NCI-H69 (cell line): ENCODE data around the gene BUD23.
"Not testable (repeated sequence)": the region's sequence is repeated elsewhere in the genome, so short reads cannot be mapped to it uniquely, and the experiment has no call there.

Source experiments
- DNase-seq: peaks from one replicate; lab custom pipeline; 2025; lab: John Stamatoyannopoulos, UW

The BUD23 gene

DNA sequence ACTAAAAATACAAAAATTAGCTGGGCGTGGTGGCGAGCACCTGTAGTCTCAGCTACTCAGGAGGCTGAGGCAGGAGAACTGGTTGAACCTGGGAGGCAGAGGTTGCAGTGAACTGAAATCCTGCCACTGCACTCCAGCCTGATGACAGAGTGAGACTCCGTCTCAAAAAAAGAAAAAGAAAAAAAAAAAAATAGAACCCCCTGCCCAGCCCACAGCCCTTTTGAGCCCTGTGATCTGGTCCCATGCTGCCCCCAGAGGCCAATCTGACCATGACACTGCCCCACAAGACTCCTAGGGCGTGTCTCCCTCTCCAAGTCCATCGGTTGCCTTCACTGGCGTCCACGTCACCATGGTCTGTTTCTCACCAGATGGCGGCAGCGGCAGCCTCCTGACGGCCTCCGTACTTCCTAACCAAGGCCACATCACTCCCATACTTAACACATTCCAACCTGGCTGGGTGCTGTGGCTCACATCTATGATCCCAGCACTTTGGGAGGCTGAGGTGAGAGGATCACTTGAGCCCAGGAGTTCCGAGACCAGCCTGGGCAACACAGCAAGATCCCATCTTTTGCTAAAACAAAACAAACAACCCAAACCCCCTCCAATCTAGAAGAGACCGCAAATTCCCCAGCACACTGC lies 18.1 kb downstream of the BUD23 start:
- peak; percentile 53 for DNase-seq

DNA sequence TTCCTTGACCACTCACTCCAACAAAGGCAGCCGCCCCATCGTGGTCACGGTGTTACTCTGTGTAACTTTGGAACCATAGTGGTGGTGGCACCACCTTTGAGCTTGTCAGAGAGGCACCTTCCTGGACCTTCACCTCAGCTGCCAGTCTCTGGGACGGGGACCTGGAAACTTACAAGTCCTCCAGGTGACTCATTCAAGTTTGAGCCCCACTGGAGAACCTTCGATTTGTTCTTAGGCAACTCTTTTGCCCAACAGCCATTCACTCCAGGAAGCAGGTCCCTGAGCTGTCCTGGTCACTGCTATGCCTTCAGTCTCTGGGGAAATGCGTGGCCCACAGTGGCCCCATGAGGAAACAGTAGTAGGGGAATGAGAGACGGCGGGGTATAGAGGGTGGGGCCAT lies 18.8 kb downstream of the BUD23 start:
- DNase-seq: no peak

DNA sequence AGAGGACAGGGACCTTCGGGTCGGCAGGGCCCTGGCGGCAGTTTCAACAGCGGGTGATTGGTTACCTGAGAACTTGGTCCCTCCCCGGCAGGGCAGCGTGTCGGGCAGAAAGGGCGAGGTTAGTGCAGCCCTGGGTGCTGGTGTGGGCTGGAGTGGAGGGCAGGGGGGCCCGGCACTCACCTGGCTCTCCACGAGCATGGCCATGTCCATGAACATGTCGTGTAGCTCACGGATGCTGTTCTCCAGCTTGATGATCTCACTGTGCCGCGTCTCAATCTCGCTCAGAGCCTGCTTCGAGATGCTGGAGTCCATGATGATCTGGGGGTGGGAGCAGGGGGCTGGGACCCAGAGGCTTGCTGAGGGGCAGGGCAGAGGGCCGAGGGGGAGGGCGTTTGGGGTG lies 19.3 kb downstream of the BUD23 start:
- DNase-seq: no peak

DNA sequence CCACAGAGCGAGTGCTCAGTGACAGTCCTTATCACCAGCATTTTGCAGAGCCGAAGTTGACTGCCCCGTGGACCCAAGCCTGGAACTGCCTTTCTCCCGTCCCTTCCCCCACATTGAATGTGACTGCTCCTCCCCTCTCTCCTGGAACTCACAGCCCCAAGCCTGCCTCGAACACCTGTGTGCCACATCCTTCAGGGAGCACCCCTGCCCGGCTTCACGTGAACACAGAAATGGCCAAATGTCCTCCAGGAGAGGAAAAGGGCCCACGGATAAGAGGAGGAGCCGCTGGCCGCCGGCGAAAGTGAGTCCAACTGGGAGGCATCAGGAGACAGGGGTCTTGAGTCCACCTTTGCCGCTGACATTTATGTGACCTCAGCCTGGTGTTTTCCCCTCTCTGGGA lies 19.8 kb downstream of the BUD23 start:
- no peak for DNase-seq

DNA sequence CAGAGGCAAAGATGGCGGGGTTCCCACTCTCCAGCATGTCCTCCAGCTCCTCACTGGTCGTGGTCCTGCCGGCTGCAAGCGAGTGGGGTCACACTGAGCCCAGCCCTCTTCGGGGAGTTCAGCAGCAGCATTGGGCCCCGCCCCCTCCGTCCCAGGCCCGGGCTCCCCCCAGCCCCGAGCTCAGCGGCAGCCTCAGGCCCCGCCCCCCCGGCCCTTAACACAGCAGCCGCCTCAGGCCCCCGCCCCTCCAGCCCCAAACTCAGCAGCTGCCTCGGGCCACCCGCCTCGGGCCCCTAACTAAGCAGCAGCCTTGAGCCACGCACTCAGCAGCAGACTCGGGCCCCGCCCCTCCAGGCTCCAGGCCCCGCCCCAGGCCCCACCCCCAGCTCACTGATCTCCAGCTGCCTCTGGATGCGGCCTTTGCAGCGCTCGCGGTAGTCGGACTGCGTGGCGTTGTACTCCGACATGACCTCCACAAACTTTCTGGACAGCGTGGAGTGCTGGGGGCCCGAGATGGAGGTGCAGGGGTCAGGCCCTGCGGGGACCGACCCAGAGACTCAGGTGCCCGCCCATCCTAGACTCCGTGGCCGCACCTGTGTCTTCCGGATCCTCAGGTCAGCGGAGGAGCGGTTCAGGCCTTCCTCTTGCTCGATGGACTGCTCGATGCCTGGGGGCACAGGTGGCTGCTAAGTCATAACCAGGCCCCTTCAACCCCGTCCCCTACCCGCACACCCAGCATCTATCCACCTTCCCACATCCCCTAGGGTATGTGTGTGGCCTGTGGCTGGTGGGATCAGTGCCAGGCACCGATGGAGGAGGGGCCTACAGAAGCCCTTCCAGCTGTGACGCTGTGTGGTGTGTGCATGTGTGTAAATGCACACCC lies 20.6 kb downstream of the BUD23 start:
- DNase-seq: peak; percentile 64

DNA sequence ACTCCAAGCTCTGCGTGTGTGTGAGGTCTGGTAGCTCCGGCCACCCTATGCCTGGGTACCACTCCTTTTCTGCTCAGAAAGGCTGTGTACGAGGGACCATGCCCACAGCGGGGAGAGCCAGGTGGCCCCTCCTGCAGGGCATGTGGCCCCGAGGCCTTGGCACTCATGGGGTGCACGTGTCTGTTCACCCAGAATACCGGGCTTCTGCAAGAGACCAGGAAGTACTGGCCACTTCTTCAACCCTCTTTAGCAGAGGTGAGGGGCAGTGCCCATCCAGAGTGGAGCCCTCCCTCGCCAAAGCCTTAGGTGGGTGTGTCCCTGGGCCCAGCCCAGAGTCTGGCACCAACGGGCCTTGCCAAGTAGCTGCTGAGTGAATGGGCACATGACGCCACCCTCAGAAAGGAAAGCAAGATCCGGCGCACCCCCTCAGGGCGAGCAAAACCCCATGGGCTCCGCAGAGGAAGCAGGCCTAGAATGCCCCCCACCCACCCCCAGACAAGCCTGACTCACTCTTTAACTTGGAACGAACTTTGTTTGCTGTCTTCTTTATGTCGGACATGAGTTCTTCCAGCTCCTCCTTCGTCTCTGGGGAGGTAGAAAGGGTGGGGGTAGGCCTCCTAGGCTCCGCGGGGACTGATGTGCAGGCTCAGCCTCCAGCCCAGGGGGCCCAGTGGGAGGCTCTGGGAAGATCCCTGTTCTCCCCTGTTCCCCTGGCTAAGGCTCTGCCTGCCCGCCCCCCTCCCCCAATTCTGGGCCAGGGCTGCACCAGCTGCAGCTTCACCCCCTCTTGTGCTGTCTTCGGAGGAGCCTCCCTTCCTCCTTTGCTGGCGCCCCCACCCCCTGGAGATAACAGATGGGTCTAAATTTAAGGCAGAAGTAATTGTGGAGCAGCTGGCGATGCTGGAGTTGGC lies 21.5 kb downstream of the BUD23 start:
- peak; percentile 98 for DNase-seq

DNA sequence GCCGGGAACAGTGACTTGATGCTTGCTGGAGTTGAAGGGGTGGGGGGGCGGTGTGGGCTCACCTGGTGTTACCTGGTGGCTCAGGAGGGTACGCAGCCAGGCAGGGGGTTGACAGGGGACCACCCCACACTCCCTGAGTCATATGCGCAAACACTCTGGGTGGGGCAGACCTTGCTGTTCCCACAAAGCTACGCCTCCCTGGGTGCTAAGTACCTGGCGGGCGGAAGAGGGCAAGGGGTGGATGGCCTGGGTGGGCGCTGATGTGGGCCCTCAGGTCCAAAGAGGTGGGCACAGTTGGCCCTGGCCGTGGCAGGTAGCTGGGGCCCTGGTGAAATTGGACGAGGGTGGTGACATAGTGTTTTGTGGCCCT lies 22.1 kb downstream of the BUD23 start:
- no peak for DNase-seq

DNA sequence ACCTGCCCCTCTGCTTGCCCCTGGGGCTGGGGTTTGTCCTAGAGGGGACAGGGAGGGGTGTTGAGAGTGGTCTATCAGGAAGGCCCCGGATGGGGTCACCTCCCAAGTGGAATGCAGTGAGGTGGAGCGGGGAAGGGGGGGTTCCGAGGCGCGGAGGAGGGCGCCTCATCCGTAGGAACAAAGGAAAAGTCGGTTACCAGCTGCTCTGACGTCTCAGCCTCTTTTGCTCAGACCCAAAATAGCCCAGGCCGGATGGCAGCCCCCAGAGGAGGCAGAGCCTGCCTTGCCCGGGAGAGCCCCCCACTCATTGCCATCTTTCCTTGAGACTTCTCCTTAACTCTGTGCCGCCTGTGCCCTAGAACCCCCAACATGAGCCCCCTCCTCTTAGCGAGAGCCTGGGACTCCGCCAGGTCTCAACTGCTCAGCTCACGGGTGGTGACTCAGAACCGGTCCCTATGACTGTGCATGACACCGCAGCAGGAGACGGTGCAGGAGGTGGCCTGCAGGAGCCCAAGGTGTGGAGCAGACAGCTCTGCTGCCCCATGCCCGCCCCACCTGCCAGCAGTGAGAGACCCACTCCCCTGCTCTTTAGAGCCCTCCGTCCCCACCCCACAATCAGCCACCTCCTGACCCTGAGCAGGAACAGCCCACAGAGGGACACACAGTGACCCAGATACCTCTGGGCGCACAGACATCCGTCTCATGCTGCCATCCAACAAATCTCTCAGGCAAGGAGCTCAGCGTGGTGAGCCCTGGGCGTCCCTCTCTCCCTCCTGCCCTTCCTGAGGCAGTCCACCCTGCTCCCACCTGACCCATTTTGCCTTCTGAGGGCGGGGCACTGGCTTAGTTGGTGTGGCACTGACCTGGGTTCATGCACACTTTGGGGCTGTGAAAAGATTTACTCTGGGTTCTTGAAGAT lies 23.0 kb downstream of the BUD23 start:
- DNase-seq: peak; percentile 80

DNA sequence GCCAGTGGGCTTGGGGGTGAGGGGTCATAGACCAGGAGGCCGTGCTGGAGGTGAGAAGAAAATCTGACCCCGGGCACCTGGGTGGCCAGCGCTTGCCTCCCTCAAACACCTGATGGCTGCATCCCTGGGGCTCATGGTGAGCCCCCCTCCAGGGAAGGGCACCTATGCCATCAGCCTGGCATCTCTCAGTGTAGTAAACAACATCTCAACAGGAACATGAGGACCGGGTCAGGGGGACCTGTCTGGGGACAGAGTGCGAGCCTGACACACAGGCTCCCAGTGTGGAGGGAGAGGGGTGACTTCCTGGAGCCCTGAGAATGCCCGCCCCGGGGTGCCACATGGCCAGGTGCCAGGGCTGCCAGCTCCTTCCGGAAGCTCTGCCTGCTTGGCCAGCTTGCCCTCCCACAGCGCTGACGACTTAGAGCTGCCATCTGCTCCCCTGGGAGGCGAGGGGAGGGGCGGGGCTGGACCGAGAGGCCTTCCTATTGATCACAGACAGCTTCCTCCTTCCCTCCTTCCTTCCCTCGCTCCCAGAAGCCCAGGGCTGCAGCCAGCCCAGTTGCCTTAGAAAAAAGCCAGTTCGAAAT lies 23.7 kb downstream of the BUD23 start:
- peak; percentile 98 for DNase-seq

DNA sequence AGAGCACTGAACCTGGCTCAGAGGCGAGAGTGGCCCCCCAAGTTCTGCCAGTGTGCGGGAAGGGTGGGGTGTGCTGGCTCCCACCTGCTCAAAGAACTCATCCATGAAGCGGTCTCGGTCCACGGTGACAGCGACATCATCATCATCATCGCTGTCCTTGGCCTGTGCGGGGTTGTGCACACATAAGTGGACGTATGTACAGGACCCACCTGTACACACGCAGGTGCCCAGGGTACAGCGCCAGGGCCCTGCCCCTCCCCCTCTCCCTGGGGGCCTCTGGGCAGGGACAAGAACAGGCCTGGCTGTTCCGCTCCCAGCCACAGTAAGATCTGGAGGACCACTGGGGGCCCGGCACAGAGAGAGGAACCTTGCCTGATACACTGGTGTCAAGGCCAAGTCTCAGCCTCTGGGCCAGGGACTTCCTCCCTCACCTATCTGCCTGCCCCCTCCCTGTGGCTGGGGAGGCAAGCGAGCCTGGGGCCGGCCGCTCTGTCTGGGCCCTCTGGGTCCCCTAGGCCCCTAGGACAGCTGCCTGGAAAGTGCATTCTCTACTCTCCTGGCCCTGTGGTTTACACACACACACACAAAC lies 25.7 kb downstream of the BUD23 start:
- peak; percentile 45 for DNase-seq

DNA sequence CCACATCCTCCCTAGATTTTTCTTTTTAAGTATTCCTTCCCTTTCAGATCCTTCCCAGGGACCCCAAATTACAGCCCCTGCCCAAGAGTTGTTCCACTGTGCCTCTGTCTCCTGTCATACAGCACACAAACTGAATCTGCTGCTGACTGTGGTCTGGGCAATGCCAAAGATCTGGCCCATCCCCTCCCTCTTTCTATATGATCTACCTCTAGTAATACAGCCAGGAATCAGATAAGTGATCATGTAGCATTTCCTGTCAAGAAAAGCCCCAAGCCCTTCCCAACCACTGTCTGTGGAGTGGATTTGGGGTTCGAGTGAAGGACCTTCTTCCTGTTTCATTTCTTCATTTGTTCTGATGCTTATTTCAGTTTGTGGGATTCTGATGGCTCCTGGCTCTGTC lies 29.4 kb downstream of the BUD23 start:
- no peak for DNase-seq

DNA sequence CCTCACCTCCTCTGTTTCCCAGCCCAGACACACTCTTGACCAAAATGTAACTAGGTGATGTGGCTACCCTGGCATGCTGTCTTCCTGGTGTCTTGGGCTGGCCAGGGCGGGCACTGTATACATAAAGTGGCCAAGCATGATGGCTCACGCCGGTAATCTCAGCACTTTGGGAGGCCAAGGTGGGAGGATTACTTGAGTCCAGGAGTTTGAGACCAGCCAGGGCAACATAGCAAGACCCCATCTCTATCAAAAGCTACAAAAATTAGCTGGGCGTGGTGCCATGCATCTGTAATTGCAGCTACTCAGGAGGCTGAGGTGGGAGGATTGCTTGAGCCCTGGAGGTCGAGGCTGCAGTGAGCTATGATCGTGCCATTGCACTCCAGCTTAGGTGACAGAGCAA lies 29.9 kb downstream of the BUD23 start:
- DNase-seq: not testable (repeated sequence)

DNA sequence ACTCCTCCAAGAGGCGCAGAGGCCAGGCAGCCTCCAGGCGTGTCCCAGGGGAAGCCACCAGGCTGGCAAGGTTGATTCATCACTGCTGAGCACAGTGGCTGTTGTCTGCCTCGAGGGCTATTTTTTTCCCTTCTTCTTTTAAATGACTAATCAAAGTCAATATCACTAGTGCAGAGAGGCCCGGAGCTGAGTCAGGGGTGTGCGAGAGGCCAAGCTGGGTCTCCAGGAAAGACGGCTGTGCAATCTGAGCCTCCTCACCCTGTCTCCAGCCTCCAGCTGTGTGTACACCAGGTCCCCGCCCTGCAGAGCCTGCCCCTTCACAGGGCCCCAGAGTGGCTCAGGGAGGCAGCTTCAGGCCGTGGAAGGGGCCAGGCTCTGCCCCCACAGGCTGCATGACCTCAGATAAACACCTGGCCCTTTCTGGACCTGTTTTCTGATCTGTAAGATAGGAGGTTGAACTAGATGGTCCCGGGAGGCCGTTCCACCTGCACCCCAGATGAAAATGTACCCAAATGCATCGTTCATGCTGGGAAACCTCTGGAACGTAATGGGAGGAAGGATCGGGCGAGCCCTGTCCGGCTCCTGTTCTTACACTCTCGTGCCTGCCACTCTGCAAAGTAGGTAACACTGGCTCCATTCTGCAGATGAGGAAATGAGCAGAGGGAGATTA lies 32.4 kb downstream of the BUD23 start:
- DNase-seq: peak; percentile 98

DNA sequence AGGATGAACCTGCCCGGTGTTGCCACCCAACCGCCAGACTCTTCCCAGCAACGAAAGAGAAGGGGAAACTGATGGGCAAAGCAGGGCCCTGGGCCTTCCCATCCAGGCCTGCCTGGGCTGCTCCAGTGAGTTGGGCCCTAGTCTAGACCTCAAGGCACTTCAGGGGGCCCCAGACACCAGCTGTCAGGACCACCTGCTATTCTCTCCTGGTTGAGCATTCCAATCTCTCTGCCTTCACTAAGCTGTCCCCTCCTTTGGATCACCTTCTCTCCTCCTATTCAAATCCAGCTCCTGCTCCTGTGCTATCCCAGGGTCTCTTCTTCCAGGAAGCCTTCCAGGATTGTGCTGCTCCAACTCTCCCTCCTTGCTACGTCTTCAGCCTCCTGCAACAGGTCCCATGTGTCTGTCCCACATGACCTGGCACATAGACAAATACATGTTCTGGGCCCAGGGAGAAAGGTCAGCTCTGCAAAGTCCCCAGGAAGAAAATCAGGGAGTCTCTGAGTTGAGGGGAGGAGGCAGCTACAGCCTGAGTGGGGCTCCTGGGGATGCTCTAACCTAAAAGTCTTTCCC lies 33.0 kb downstream of the BUD23 start:
- DNase-seq: peak; percentile 69

DNA sequence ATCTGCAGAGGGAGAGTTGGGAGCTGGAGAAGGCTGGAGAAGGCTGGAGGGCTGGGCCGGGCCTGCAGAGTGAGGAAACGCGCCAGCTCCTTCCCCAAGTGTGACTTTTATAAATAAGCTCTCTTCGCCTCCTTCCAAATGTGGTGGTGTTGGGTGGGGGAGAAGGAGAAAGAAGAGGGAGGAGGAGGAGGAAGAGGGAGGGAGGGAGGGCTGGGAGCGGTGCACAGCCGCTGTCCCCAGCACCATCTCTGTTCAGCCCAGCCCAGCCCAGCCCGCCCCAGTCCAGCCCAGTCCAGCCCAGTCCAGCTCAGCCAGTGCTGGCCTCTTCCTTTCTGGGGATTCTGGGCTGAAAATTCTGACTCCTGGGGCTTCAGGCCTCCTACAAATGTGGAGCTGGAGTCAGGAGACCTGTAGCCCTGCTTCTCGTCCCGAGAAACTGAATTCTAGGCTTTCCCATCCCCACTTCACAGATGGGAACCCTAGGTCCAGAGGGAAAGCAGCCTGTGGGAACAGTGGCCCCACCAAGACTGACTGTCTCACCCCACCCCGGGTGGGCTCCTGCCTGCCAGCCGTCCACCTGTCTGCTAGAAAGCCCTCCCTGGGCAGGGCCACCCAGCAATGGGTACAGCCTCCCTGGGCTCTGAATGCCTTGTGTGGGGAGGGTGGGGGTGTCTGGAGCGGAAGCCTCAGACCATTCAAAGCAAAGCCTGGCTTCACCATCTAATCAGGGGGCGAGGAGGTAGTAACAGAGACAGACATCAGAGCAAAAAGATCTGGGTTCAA lies 33.8 kb downstream of the BUD23 start:
- DNase-seq: no peak

DNA sequence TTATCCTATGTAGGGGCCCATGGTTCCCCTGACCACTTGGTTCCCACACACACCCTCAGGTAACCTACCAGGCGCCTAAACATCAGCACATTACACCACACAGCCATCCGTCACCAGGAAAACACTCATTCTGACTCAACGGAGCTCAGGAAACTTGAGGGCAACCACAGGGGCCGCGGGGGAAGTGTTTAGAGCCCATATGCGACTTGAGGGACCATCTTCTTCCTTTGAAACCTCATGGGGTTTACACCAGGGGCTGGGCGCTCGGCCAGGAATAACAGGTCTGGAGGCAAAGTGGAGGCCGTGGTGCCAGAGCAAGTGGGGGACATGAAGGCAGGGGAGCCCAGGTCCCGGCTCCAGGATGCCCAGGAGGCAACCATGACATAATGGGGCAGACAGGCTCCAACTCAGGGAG lies 34.6 kb downstream of the BUD23 start:
- peak; percentile 47 for DNase-seq

DNA sequence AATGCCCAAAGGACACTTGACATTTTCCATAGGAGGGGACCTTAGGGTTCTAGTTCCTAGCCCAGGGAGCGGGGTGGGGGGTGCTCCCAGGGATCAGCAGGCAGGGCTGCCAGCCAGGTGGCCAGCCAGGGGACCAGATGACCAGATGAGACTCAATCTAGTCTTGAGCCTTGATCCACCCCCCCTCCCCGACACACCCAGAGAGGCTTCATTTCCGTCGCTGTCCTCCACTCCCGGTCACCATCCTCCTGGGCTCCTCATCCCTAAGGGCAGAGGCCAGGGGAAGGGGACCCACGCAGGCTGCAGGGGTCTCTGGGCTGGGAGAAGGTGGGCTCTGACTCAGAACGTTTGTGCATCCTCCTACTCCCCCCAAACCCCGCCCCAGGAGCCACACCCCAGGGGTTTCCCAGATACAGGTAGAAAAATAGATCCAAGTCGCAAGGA lies 35.1 kb downstream of the BUD23 start:
- DNase-seq: no peak

DNA sequence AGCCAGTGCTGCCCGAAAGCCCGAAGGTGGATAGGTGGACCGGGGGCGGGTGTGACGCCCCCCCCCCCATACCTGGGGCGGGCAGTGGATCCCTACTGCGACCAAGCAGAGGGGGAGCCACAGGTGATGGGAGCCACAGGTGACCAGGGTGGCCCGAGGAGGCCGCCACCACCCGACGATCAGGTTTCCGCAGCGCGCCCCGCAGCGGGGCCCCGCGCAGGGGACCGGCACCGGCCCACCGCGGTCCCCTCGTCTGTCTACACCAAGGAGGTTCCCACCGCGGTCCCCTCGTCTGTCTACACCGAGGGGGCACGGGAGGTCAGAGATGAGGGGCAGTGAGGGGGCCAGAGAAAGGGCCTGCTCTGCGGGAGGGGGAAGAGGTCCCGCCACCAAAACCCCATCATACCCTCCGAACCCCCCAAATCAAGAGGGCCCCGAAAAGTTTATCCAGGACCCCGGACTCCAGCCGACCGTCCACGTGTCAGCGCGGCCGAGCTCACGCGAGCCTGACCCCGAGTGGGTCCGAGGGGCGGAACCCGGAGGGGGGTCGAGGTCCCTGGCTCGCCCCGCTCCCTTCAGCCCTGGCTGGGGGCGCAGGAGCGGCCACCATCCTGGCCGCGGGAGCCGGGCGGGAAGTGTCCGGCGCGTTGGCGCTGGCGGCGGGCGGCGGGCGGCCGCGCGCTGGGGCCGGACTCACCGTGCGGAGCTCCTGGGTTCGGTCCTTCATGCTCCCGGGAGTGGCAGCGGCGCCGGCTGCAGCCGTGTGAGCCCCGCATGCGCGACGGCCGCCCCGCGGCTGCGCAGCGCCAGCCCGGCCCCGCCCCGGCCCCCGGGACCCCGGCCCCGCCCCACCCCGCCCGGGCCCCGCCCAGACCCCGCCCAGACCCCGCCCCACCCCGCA lies 35.8 kb downstream of the BUD23 start, which contains the start of gene STX1A:
Gene STX1A, minus strand, starts transcription at position 765 of the 901 bp plus-strand sequence. Its CDS starts 38 bp downstream, at position 727.
- DNase-seq: peak; percentile 91
